ENCODE measurements around the gene PRCC.

Gene PRCC

GRCh38 chr1:156767101-156767878 lies at the start of gene PRCC:
TSS of gene PRCC (plus strand) at chr1:156767535. CDS start at chr1:156767772, 237 bp downstream.
- DNase-seq: peak; percentile 100

- DNase-seq: no peak
Measured at GRCh38 chr1:156721131-156721530, 46.2 kb upstream of the PRCC start.

- DNase-seq: no peak
Measured at GRCh38 chr1:156721535-156721934, 45.8 kb upstream of the PRCC start.

- peak; percentile 73 for DNase-seq
Measured at GRCh38 chr1:156725683-156726280, 41.6 kb upstream of the PRCC start.

GRCh38 chr1:156726549-156727226 lies 40.6 kb upstream of the PRCC start:
- peak; percentile 55 for DNase-seq

GRCh38 chr1:156727492-156727891 lies 39.8 kb upstream of the PRCC start:
- DNase-seq: no peak

- DNase-seq: peak; percentile 57
Measured at GRCh38 chr1:156727926-156728598, 39.3 kb upstream of the PRCC start, which contains the start of gene METTL25B. TSS of gene METTL25B (plus strand) at chr1:156728469. CDS start at chr1:156729105, 636 bp downstream.

- DNase-seq: peak; percentile 93
Measured at GRCh38 chr1:156728599-156729462, 38.5 kb upstream of the PRCC start, which contains the start of gene ISG20L2. TSS of gene ISG20L2 (minus strand) at chr1:156728766. CDS start at chr1:156727652, 1,114 bp downstream.

- no peak for DNase-seq
Measured at GRCh38 chr1:156733989-156734584, 33.2 kb upstream of the PRCC start.

GRCh38 chr1:156738407-156738806 lies 28.9 kb upstream of the PRCC start:
- no peak for DNase-seq

- no peak for DNase-seq
Measured at GRCh38 chr1:156738916-156739315, 28.4 kb upstream of the PRCC start.

GRCh38 chr1:156740237-156740740 lies 27.0 kb upstream of the PRCC start:
- DNase-seq: no peak

GRCh38 chr1:156740741-156741480 lies 26.4 kb upstream of the PRCC start, which contains the start of gene MRPL24:
TSS of gene MRPL24 (minus strand) at chr1:156741088. CDS start at chr1:156738704, 2,384 bp downstream.
- DNase-seq: peak; percentile 99

- DNase-seq: no peak
Measured at GRCh38 chr1:156741481-156741983, 25.8 kb upstream of the PRCC start.

- no peak for DNase-seq
Measured at GRCh38 chr1:156742017-156742416, 25.3 kb upstream of the PRCC start.

- no peak for DNase-seq
Measured at GRCh38 chr1:156742801-156743200, 24.5 kb upstream of the PRCC start.

GRCh38 chr1:156743367-156744302 lies 23.7 kb upstream of the PRCC start:
- no peak for DNase-seq

- DNase-seq: no peak
Measured at GRCh38 chr1:156744344-156744743, 23.0 kb upstream of the PRCC start.

GRCh38 chr1:156744786-156745419 lies 22.4 kb upstream of the PRCC start:
- no peak for DNase-seq

Data from CD4-positive, alpha-beta T cell treated with Interleukin-4 for 4 hours (primary cell).